ENCODE data around the gene PDZD8. TPM values are rescaled to one million over a fixed set of nuclear protein-coding genes. Genes with fewer than 3 reads are reported as not detected.
A peak's percentile ranks its signal among the peaks of the same experiment; 100 is the strongest.

The PDZD8 gene
- total and polyA plus RNA-seq, 2 donors from 2014 or later: 7.4 to 41.9 TPM

DNA sequence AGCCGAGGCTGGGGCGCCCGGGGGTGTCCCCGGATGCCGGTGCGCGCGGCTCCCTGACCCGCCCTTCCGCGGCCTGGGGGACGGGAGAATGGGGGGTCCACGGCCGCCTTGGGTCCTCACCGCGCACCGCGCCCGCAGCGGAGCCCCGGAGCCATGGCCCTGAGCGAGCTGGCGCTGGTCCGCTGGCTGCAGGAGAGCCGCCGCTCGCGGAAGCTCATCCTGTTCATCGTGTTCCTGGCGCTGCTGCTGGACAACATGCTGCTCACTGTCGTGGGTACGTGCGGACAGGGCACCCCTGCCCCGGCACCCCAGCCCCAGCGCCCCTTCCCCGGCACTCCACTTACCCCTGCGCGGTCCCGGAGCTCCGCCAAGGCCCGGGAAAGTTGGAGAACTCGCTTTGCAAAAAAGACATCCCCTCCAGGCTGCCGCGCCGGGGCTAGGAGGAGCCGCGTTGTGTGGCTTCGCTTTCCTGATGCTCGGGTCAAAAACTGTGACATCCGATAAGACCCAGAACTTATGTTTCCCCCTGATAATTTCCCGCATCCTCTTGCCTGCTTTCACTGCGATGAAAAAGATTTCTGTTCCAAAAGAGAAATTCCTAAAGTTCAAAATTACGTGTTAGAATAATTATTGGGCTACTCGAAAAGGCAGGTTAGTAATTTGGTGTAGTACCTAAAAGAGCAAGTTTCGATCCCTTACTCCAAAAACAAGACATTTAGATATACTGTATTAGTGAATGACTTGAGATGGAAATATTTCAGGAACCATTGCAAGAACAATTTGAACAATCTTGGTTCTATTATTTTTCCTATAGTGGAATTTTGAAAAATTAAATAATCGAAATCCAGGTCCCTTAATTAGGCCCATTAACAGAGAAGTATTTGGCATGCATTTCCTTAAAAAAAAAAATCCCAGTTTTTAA, 133.4 kb downstream of the PDZD8 start:
- peak in 4 of 5 donors; percentile 26 to 67 (median 30) for DNase-seq
- TF ChIP-seq, protein P1, sequence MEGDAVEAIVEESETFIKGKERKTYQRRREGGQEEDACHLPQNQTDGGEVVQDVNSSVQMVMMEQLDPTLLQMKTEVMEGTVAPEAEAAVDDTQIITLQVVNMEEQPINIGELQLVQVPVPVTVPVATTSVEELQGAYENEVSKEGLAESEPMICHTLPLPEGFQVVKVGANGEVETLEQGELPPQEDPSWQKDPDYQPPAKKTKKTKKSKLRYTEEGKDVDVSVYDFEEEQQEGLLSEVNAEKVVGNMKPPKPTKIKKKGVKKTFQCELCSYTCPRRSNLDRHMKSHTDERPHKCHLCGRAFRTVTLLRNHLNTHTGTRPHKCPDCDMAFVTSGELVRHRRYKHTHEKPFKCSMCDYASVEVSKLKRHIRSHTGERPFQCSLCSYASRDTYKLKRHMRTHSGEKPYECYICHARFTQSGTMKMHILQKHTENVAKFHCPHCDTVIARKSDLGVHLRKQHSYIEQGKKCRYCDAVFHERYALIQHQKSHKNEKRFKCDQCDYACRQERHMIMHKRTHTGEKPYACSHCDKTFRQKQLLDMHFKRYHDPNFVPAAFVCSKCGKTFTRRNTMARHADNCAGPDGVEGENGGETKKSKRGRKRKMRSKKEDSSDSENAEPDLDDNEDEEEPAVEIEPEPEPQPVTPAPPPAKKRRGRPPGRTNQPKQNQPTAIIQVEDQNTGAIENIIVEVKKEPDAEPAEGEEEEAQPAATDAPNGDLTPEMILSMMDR (IDR thresholded peaks at IDR 0.05; ENCODE audit: borderline replicate concordance, extremely low read depth, insufficient read depth): no peak
- Histone ChIP-seq H3K4me1 (ENCODE audit: control insufficient read depth in 2 of 3, insufficient read depth in 2 of 3, low read depth in 1 of 3, low read length in 3 of 3) (no peaks in the 10 kb centered on the region), H3K27me3 (ENCODE audit: control insufficient read depth, insufficient read depth, low read length) (peaks cover 6% of the 10 kb centered on the region), H3K4me3 (ENCODE audit: low read length in 3 of 3) (no peak overlapping the region), H3K9me3 (ENCODE audit: control insufficient read depth in 2 of 3, insufficient read depth in 1 of 3, low read length in 3 of 3) (no peaks in the 10 kb centered on the region), H3K27ac (ENCODE audit: low read depth in 2 of 2, low read length in 2 of 2) (no peak overlapping the region), H3K36me3 (ENCODE audit: control insufficient read depth in 2 of 3, insufficient read depth in 3 of 3, low read length in 3 of 3) (no peaks in the 10 kb centered on the region), H3K9ac (ENCODE audit: low read length in 3 of 3) (no peak overlapping the region)
- intact Hi-C loops (cut with DNase I): no loop called here
- no peak for FAIRE-seq

DNA sequence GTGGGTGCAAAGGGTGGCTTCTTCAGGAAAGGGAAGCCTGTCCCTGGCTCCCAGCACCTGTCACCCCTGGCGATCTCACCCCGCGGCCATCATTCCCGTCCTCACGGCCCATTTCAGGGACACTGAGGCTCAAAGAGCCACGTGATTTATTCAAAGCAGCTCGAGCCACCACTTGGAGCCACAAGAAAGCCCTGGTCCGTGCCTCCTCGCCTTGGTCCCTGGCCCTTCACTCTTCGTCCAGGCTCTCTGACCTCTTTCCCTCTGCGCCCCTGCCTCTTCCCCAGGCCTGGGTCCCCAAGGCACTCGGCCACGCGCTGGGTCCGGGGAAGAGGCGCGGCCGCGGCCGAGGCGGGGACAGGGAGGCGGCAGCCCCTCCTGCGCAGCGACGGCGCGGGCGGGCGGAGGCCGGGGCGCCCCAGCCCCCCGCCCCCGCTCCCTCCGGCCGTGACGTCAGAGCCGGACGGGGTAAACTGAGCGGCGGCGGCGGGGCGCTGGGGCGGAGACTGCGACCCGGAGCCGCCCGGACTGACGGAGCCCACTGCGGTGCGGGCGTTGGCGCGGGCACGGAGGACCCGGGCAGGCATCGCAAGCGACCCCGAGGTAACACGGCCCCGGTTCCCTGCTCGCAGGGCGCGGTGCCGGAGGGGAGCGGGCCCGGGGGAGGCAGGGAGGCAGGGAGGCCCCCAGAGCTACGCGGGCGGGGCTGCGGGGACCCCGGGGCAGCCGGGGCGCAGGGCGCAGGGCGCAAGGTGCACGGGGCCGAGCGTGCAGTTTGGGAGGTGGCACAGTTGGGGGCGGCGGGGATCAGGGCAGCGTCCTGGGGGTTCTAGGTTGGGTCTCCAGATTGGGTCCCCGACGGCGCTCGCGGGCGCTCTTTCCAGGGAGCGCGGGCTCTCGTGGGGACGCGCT, 134.4 kb downstream of the PDZD8 start, which contains the start of gene SLC18A2:
SLC18A2 (plus strand) TSS at position 494 of the 909 bp plus-strand sequence. CDS start 580 bp downstream, outside the sequence.
- H3K36me3 ChIP-seq (ENCODE audit: control insufficient read depth in 2 of 3, insufficient read depth in 3 of 3, low read length in 3 of 3): no peaks in the 10 kb centered on the region
- no peak within 1 kb of the TSS for H3K27ac ChIP-seq (ENCODE audit: low read depth in 2 of 2, low read length in 2 of 2)
- no peaks in the 10 kb centered on the region for H3K4me1 ChIP-seq (ENCODE audit: control insufficient read depth in 2 of 3, insufficient read depth in 2 of 3, low read depth in 1 of 3, low read length in 3 of 3)
- DNase-seq (peak in 4 of 5 donors; percentile 16 to 55 (median 42)), FAIRE-seq (no peak)
- intact Hi-C loops (cut with DNase I): no loop called here
- no peak within 1 kb of the TSS for H3K9ac ChIP-seq (ENCODE audit: low read length in 3 of 3)
- peaks cover 6% of the 10 kb centered on the region for H3K27me3 ChIP-seq (ENCODE audit: control insufficient read depth, insufficient read depth, low read length)
- TF ChIP-seq, protein P1 (IDR thresholded peaks at IDR 0.05; ENCODE audit: borderline replicate concordance, extremely low read depth, insufficient read depth): no peak
- no peak within 1 kb of the TSS for H3K4me3 ChIP-seq (ENCODE audit: low read length in 3 of 3)
- H3K9me3 ChIP-seq (ENCODE audit: control insufficient read depth in 2 of 3, insufficient read depth in 1 of 3, low read length in 3 of 3): no peaks in the 10 kb centered on the region

DNA sequence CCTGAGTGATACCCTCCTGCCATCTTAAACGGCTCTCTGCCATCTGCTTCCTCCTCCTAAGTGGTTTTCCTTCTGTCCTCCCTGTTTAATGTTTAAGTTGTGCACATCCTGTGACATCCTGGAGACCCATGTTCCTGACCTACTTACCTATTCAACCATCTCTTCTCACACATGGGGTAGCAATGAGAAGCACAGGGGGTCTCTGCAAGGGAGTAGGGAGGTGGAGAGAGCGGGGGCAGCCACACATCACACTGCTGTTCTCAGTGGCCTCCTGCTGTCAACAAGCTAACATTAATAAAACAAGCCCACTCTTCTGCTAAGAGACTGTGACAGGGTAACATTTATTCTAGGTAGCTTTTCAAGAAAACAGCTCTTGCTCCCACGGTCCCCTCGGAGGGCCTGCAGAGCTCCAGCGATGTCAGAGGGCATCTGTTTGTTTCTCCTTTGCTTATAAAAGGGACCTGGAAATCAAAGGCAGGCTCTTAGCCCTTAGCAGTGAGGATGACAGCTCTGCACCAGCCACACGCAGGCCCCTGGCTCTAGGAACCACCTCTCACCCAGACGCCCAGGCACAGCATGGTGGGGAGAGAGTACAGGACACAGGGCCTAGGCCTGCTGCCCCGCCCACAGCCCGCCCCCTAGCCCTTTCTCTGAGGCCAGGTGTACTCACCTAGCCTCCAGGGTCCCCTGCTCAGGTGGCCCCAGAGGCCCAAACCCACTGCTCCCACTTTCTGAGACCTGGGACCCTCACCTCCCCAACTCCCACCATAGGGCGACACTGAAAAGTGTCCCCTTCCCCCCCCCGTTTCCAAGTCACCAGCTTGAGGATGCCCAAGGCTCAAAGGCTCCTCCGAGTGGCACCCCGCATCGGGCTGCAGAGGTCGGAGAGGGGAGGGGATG, 135.3 kb downstream of the PDZD8 start:
- intact Hi-C loops (cut with DNase I): no loop called here
- no peaks in the 10 kb centered on the region for H3K9me3 ChIP-seq (ENCODE audit: control insufficient read depth in 2 of 3, insufficient read depth in 1 of 3, low read length in 3 of 3)
- peaks cover 6% of the 10 kb centered on the region for H3K27me3 ChIP-seq (ENCODE audit: control insufficient read depth, insufficient read depth, low read length)
- TF ChIP-seq, protein P1 (IDR thresholded peaks at IDR 0.05; ENCODE audit: borderline replicate concordance, extremely low read depth, insufficient read depth): no peak
- no peaks in the 10 kb centered on the region for H3K36me3 ChIP-seq (ENCODE audit: control insufficient read depth in 2 of 3, insufficient read depth in 3 of 3, low read length in 3 of 3)
- no peak for FAIRE-seq
- no peaks in the 10 kb centered on the region for H3K4me1 ChIP-seq (ENCODE audit: control insufficient read depth in 2 of 3, insufficient read depth in 2 of 3, low read depth in 1 of 3, low read length in 3 of 3)
- DNase-seq: peak in 3 of 5 donors; percentile 35 to 65 (median 47)
- no peak overlapping the region for H3K4me3 ChIP-seq (ENCODE audit: low read length in 3 of 3)
- no peak overlapping the region for H3K27ac ChIP-seq (ENCODE audit: low read depth in 2 of 2, low read length in 2 of 2)
- no peak overlapping the region for H3K9ac ChIP-seq (ENCODE audit: low read length in 3 of 3)

All from kidney (tissue), 14 donors.